GM11168 (cell line): ENCODE results near the gene RAP1GAP.
"Not testable (repeated sequence)": the region's sequence is repeated elsewhere in the genome, so short reads cannot be mapped to it uniquely, and the experiment has no call there.

ENCODE experiments used
- in situ Hi-C: fragments of 300-500 bp; cut with MboI; formaldehyde crosslinking; loops from one replicate; pipeline ENCODE4 v1.12.0; 2022; ENCODE audit warnings: low sequenced_read_pairs; ENCODE audit not compliant: unreplicated experiment

The RAP1GAP gene

DNA sequence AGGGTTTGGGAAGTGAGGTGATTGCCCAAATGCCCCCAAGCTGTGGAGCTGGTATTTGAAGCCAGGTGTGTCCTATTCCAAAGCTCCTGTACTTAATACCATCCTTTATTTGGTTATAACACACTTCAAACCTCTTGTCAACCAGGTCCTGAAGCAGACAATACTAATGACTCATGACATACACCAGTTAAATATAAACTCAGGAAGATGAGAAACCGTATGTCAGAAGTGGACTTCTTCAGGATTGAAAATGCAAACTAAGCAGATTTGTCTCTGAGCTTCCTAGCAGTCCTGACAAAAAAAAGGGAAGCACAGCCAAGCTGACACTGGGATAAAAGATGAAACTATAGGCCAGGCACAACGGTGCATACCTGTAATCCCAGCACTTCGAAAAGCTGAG, 89.4 kb downstream of the RAP1GAP start:
- in situ Hi-C loops = no loop called here

- in situ Hi-C loops = no loop called here
Observed at GRCh38 chr1:21577933-21578332, 91.2 kb downstream of the RAP1GAP start.

DNA sequence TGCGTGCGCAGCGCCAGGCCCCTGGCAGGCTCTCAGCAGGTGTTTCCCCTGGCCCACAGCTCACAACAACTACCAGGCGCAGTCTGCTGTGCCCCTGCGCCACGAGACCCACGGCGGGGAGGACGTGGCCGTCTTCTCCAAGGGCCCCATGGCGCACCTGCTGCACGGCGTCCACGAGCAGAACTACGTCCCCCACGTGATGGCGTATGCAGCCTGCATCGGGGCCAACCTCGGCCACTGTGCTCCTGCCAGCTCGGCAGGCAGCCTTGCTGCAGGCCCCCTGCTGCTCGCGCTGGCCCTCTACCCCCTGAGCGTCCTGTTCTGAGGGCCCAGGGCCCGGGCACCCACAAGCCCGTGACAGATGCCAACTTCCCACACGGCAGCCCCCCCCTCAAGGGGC, 91.8 kb downstream of the RAP1GAP start:
- in situ Hi-C loops = no loop called here

DNA sequence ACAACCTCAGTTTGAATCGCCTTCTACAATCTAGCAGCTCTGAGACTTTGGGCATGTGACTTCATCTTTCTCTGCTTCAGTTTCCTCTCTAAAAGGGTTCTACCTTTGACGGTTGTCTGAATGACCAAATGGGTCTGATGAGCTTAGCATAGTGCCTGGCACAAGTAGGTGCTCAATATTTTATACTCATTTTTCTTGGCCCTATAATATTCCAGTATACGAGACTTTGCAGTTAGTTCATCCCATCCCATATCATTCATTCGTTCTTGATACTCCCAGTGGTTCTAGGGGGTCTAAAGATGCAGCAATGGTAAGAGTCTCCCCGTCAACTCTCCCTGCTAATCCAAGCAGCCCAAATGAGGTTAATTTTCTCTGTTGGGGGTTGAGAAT, 92.4 kb downstream of the RAP1GAP start:
- in situ Hi-C loops = no loop called here

- in situ Hi-C loops = no loop called here
Observed at GRCh38 chr1:21576031-21576797, 92.9 kb downstream of the RAP1GAP start.

- in situ Hi-C loops = no loop called here
Observed at GRCh38 chr1:21575351-21575942, 93.7 kb downstream of the RAP1GAP start.

DNA sequence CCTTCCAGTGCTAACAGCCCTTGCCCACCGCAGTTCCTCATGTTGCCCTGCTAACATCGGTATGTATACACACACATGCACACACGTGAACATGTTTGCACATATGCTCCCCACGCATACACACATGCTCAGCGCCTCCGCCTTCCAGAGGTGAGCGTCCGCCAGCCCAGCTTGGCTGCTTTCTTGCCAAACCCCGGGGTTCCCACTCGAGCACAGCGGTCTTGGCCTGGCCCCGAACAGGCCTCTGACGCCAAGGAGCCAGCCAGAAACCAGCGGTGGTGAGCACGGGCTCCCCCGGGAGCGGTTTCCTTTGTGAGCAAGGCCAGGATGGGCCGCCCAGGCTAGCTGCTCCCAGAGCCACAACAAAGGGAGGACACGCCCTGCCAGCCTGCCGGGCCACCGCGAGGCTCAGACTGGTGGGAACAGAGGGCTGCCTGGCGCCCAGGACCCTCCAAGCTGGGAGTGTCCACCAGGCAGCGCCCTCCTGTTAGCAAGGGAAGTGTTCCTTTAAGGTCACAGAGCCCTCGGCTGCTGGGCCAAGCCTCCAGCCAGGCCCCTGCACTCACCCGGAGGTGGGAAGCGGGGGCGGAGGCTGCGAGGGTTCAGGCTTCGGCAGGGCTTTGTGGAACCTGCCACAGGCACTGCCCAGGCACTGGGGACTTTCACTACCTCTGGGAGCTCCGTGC, 94.5 kb downstream of the RAP1GAP start:
- in situ Hi-C loops = no loop called here

DNA sequence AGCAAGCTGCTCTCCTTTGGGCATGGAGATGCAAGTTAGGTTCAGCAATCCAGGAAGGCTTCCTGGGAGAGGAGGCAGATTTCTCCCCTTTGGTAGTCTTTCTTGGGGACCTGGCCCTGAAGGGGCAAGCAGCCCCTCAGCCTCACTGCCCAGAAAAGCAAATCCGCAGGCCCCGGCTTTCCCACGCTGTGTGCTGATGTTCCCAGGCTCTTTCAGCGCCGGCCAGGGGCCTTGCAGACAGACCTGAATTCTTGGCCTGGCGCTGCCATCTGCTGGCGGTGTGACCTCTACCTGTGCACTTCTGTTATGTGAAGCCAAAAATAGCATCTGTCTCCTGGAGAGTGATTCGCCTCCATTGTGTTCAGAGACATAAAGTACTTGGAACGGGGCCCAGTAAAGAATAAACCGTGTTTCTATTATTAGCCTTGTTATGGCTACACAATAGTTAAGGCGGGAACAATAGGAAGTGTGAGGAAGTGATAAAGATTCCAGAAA, 95.1 kb downstream of the RAP1GAP start:
- in situ Hi-C loops = no loop called here

GRCh38 chr1:21573475-21573874, 95.7 kb downstream of the RAP1GAP start:
- in situ Hi-C loops = no loop called here

DNA sequence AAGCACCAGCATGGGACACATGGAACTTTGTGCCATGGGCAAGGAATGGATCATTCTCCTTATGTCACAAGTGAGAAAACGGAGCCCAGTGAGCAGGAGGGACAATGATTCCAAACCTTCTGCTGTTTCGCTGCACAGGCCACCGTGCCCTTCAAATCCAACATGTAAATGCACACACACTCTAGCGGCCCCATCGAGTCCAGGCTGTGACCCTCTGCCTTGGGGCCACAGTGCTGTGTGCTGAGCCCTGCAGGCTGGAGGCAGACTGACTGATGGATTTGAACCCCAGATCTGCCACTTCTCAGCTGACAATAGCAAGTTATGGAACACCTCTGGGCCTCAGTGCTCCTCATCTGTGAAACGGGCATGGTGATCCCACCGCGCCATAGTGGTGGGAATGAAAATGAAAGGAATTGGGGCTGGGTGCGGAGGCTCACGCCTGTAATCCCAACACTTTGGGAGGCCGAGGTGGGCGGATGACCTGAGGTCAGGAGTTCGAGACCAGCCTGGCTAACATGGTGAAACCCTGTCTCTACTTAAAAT, 96.4 kb downstream of the RAP1GAP start:
- in situ Hi-C loops = no loop called here

DNA sequence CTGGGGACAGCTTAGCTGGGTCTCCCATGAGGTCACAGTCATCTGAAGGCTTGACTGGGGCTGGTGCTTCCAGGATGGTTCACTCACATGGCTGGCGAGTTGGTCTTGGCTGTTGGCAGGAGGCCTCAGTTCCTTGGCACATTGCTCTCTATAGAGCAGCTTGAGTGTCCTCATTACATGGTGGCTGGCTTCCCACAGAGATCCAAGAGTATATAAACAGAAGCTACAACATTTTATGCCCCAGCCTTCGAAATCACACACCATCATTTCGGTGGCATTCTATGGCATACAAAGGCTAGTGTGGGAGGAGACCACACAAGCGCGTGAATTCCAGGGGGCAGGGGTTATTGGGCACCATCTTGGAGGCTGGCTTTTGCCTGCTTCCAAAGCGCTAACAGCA, 96.9 kb downstream of the RAP1GAP start:
- in situ Hi-C loops = no loop called here

DNA sequence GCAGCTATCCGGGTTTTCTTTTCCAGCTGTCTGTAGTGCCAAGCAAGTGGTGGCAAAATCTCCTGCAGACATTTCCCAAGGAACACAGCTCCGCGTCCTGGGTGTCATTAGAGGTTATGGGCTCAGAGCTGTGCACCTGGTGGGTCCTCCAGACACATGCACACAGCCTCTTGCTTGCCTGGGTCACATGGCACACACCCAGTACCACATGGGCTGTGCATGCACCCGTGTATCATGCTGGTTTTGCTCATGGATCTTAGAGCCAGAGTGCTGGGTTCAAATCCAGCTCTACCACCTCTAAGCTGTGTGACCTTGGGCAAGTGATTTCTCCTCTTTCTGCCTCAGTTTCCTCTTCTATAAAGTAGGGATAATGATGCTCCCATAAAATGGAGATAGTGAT, 98.3 kb downstream of the RAP1GAP start:
- in situ Hi-C loops = no loop called here

DNA sequence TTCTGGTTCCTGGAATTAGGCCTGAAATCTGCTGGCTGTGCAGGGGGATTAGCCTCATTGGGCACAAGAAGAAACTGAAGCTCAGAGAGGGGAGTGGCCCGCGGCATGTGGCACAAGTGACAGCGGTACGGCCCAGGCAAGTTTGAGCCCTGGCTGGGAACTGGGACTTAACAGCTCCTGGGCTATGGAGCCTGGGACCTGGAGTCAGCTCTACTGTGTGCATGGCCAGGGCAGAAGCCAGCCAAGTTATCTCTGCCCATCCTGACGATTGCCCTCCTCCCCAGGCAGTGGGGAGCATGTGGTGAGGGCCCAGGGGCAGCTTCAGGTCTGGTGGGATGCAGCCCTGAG, 98.7 kb downstream of the RAP1GAP start:
- in situ Hi-C loops = no loop called here

GRCh38 chr1:21569820-21570527, 99.2 kb downstream of the RAP1GAP start:
- in situ Hi-C loops = no loop called here

DNA sequence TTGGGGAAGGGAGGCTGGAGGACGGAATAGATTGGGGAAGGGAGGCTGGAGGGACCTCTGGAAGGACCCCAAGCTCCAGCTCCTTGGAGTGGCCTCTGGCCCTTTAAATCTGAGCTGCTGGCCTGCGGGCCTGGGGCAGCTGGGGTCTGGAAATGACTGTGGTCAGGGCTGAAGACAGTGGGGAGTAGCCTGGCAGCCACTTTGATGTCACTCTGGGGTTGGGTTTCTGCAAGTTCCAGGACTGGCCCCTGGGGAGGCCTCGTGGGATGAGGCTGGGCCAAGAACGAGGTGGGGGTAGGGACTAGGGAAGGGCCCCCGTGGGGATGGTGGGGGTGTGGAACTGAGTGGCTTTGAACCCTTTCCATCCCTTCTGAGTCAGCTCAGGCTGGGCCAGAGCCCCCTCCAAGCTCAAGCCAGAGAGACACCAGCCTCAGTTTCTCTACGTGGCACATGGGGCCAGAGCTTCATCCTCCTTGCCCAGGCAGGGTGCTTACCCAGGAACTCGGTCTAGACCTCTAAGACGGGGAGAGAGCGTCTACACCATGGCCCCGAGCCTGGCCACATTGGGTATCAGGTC, 100.3 kb downstream of the RAP1GAP start:
- in situ Hi-C loops = no loop called here

DNA sequence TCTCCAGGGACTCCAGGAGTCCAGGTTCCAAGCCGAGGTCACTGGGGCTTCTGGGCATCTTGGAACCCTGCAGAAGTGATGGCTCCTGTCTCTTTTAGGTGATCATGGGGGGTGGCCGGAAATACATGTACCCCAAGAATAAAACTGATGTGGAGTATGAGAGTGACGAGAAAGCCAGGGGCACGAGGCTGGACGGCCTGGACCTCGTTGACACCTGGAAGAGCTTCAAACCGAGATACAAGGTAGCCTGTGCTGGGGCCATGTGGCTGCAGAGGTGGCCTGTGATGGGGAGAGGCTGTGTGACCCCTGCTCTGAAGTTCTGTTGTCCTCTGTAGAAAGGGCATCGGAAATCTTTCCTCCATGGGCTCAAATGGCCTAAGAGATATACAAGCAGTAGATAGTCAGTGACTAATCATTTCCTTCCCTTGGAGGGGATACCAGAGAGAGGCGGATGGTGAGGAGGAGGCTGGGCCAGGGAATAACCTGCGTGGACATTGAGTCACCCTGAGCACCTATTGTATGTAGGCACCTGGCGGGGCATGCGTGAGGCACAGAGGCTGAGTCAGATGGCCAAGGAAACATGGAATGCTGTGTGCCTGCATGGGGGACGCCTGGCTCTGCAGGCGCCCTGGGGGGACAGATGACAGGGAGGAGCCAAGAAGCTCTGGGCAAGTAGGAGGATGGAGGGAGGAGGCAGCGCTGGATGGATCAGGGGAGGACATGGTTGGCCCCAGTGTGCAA, 101.0 kb downstream of the RAP1GAP start:
- in situ Hi-C loops = no loop called here

- in situ Hi-C loops = no loop called here
Observed at GRCh38 chr1:21567241-21568005, 101.7 kb downstream of the RAP1GAP start.

DNA sequence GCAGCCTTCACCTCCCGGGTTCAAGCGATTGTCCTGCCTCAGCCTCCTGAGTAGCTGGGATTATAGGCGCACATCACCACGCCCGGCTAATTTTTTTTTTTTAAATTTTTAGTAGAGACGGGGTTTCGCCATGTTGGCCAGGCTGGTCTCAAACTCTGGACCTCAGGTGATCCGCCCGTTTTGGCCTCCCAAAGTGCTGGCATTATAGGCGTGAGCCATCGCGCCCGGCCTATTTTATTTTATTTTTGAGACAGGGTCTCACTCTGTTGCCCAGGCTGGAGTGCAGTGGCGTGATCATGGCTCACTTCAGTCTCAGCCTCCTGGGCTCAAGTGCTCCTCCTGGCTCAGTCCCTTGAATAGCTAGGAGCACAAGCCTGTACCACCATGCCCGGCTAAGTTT, 102.8 kb downstream of the RAP1GAP start:
- in situ Hi-C loops = not testable (repeated sequence)

GRCh38 chr1:21565285-21565684, 103.9 kb downstream of the RAP1GAP start:
- in situ Hi-C loops = no loop called here
